Hepatocyte (in vitro differentiated cells): ENCODE data around the gene TGFB3.

Experiments
- CTCF ChIP-seq: fragments of 200-600 bp; sonication (generic); IDR thresholded peaks from 2 replicates; pipeline ENCODE4 v1.5.1; 2016; ENCODE audit warnings: antibody characterized with exemption, mild to moderate bottlenecking; ENCODE audit not compliant: poor library complexity
- EZH2 ChIP-seq: fragments of 200-600 bp; sonication (generic); IDR thresholded peaks from 2 replicates; pipeline ENCODE4 v1.6.1; 2016; ENCODE audit warnings: antibody characterized with exemption, mild to moderate bottlenecking, borderline replicate concordance
- EZH2phosphoT487 ChIP-seq: fragments of 200-600 bp; sonication (generic); IDR thresholded peaks from one replicate; pipeline ENCODE4 v1.6.1; 2018; ENCODE audit warnings: antibody characterized with exemption, mild to moderate bottlenecking, low read depth, moderate library complexity; ENCODE audit not compliant: unreplicated experiment, severe bottlenecking

- TF ChIP-seq CTCF = no peak
- TF ChIP-seq EZH2 = no peak
- TF ChIP-seq EZH2phosphoT487 = no peak
Measured at GRCh38 chr14:75926431-75927115, 55.2 kb downstream of the TGFB3 start.
